Right lobe of liver (tissue), 4 donors: ENCODE results near the gene RCCD1.

Source experiments
- POLR2A ChIP-seq: fragments of 450-650 bp; IDR thresholded peaks from one replicate; pipeline ENCODE4 v1.6.1; 2017; ENCODE audit warnings: antibody characterized with exemption, mild to moderate bottlenecking
- TF ChIP-seq, protein P1 (sequence below), 4 donors: fragments of 200-600 bp in 3 of 4; fragments of 450-650 bp in 1 of 4; IDR thresholded peaks; one replicate each; pipeline versions ENCODE4 v1.5.1 to v1.8.0; 2016 to 2022; ENCODE audit warnings: antibody characterized with exemption in 4 of 4, mild to moderate bottlenecking in 2 of 4
- donor health status: DM: no; HTN: no; CAD: no.
- donor health status: DM: no; HTN: no; CAD: no.
- donor health status: DM: no; HTN: yes; CAD: no.

DNA sequence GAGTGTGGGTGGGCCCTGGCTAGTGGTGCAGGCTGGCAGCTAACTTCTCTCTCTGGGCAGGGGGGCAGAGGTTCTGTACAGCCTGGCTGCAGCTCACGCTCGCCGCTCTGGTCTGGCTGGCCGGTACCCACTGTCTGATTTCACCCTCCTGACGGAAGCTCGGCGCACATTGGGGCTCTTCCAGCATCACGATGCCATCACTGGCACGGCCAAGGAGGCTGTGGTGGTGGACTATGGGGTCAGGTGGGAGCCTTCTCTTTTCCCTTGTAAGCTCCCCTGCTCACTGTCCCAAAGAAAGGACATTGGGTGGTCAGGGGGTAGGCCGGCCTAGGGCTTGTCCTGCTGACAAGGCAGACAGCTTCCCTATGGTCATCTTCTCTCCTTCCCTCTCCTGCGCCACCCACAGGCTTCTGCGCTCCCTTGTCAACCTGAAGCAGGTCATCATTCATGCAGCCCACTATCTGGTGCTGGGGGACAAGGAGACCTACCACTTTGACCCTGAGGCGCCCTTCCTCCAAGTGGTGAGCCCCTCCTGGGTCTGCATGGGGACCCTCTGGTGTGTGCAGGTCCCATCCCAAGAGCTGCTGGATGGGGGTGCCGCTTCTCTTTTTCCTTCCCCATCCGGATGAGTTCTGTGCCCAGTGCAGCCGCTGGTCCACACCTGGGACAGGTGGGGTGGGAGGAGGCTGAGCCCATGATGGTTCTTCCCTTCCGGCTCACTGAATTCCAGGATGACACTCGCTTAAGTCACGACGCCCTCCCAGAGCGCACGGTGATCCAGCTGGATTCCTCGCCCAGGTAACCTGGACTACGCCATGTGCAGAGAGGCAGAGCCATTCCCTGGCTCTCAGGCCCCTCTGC, 44.0 kb upstream of the RCCD1 start:
- TF ChIP-seq, protein P1, sequence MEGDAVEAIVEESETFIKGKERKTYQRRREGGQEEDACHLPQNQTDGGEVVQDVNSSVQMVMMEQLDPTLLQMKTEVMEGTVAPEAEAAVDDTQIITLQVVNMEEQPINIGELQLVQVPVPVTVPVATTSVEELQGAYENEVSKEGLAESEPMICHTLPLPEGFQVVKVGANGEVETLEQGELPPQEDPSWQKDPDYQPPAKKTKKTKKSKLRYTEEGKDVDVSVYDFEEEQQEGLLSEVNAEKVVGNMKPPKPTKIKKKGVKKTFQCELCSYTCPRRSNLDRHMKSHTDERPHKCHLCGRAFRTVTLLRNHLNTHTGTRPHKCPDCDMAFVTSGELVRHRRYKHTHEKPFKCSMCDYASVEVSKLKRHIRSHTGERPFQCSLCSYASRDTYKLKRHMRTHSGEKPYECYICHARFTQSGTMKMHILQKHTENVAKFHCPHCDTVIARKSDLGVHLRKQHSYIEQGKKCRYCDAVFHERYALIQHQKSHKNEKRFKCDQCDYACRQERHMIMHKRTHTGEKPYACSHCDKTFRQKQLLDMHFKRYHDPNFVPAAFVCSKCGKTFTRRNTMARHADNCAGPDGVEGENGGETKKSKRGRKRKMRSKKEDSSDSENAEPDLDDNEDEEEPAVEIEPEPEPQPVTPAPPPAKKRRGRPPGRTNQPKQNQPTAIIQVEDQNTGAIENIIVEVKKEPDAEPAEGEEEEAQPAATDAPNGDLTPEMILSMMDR (IDR thresholded peaks at IDR 0.05), result no peak
- TF ChIP-seq POLR2A, result no peak
